Testis (tissue), 3 donors: ENCODE results near the gene PTPRU. TPM values are rescaled to one million over a fixed set of nuclear protein-coding genes. Genes with fewer than 3 reads are reported as not detected.

Source experiments
- DNase-seq: peaks from one replicate; pipeline ENCODE4 v3.0.0-alpha.2; 2019
- H3K27ac ChIP-seq, 2 donors: fragments of 200-600 bp; sonication (generic); one replicate each; pipeline ENCODE4 v1.5.1; 2019
- H3K27me3 ChIP-seq: fragments of 200-600 bp; sonication (generic); one replicate; pipeline ENCODE4 v1.5.1; 2019
- H3K36me3 ChIP-seq: fragments of 200-600 bp; sonication (generic); one replicate; pipeline ENCODE4 v1.5.1; 2017; ENCODE audit warnings: low read depth; ENCODE audit errors: missing control alignments
- H3K4me1 ChIP-seq: fragments of 200-600 bp; sonication (generic); one replicate; pipeline ENCODE4 v1.5.1; 2019
- H3K4me3 ChIP-seq, 2 donors: fragments of 200-600 bp; sonication (generic); one replicate each; pipeline ENCODE4 v1.5.1; 2017 to 2019
- H3K9me3 ChIP-seq: fragments of 200-600 bp; sonication (generic); one replicate; pipeline ENCODE4 v1.5.1; 2017
- CTCF ChIP-seq, 3 experiments: fragments of 450-650 bp in 2 of 3; fragments of 200-600 bp in 1 of 3; sonication (generic) in 1 of 3; IDR thresholded peaks; one replicate each; pipeline ENCODE4 v1.5.1; 2016 to 2019; ENCODE audit warnings: antibody characterized with exemption in 3 of 3, mild to moderate bottlenecking in 2 of 3, moderate library complexity in 1 of 3
- POLR2A ChIP-seq: fragments of 450-650 bp; IDR thresholded peaks from one replicate; pipeline ENCODE4 v1.6.1; 2017; ENCODE audit warnings: antibody characterized with exemption, mild to moderate bottlenecking, moderate library complexity
- WGBS, 2 donors: methylation state at CpG; one replicate each; pipeline ENCODE4 v1.1.5; 2018; 5-methylcytosine and 5-hydroxymethylcytosine counted together
- intact Hi-C: fragments of 100-400 bp; cut with DNase I; formaldehyde crosslinking; loops from one replicate; pipeline ENCODE4 v1.15.1; 2023; ENCODE audit warnings: low total_unique reads
- polyA plus RNA-seq: library from polyadenylated mRNA; stranded (reverse); fragments of 350-450 nt; fragmentation: Illumina TruSeq; extraction: RNeasy Lipid Tissue Mini Kit (QIAGEN cat#74804); gene quantifications from one replicate; pipeline ENCODE4 v1.2.3, GENCODE V29; 2014; ENCODE audit warnings: low read depth, low replicate concordance; ENCODE audit not compliant: insufficient read depth
- total RNA-seq, 2 donors: library from RNA; depleted of rRNA; stranded (reverse); fragments of >200 nt; gene quantifications; one replicate each; pipeline ENCODE4 v1.2.3, GENCODE V29; 2016

The PTPRU gene
- total and polyA plus RNA-seq, 3 donors from 2014 or later: 13.3 to 39.1 (median 21.7) TPM

GRCh38 chr1:29342351-29342750, 106.0 kb downstream of the PTPRU start:
- intact Hi-C loops: no loop called here
- no peaks in the 10 kb centered on the region for H3K27me3 ChIP-seq

GRCh38 chr1:29342983-29343382, 106.7 kb downstream of the PTPRU start:
- intact Hi-C loops: no loop called here
- Histone ChIP-seq H3K4me1 (no peaks in the 10 kb centered on the region), H3K36me3 (no peaks in the 10 kb centered on the region), H3K27me3 (no peaks in the 10 kb centered on the region), H3K27ac (no peak overlapping the region), H3K4me3 (no peak overlapping the region), H3K9me3 (no peaks in the 10 kb centered on the region)
- TF ChIP-seq CTCF (IDR thresholded peaks at IDR 0.05) (no peak), POLR2A (no peak)
- WGBS, 2 donors: 73 to 74% methylated on average over 1 to 2 of the region's 2 CpGs
- no peak for DNase-seq

More at GRCh38 chr1:29342351-29342750, 106.0 kb downstream of the PTPRU start:
- H3K27ac ChIP-seq: no peak overlapping the region
- H3K4me1 ChIP-seq: no peaks in the 10 kb centered on the region
- H3K4me3 ChIP-seq: no peak overlapping the region
- WGBS, 2 donors: 77 to 83% methylated on average over 7 of the region's 7 CpGs
- no peaks in the 10 kb centered on the region for H3K9me3 ChIP-seq
- no peaks in the 10 kb centered on the region for H3K36me3 ChIP-seq
- DNase-seq: no peak
- TF ChIP-seq POLR2A: no peak
- no peak for TF ChIP-seq CTCF (IDR thresholded peaks at IDR 0.05)

- Histone ChIP-seq H3K27me3 (no peaks in the 10 kb centered on the region), H3K9me3 (no peaks in the 10 kb centered on the region), H3K4me3 (no peak overlapping the region), H3K36me3 (no peaks in the 10 kb centered on the region), H3K27ac (no peak overlapping the region), H3K4me1 (no peaks in the 10 kb centered on the region)
- TF ChIP-seq POLR2A (no peak), CTCF (IDR thresholded peaks at IDR 0.05) (no peak)
- intact Hi-C loops: no loop called here
- 76 to 78% methylated on average over 4 of the region's 4 CpGs for WGBS, 2 donors
- no peak for DNase-seq
These were observed 107.2 kb downstream of the PTPRU start for GRCh38 chr1:29343476-29343875.

- DNase-seq: no peak
- 77% methylated on average over 10 of the region's 10 CpGs for WGBS, 2 donors
- no peak for TF ChIP-seq POLR2A
- TF ChIP-seq CTCF (IDR thresholded peaks at IDR 0.05): no peak
- intact Hi-C loops: no loop called here
- Histone ChIP-seq H3K4me3 (no peak overlapping the region), H3K4me1 (no peaks in the 10 kb centered on the region), H3K9me3 (no peaks in the 10 kb centered on the region), H3K27me3 (no peaks in the 10 kb centered on the region), H3K36me3 (no peaks in the 10 kb centered on the region), H3K27ac (no peak overlapping the region)
These were observed 107.6 kb downstream of the PTPRU start for GRCh38 chr1:29343908-29344307.

GRCh38 chr1:29344336-29344735, 108.0 kb downstream of the PTPRU start:
- 59 to 64% methylated on average over 9 of the region's 9 CpGs for WGBS, 2 donors
- H3K27me3 ChIP-seq: no peaks in the 10 kb centered on the region
- intact Hi-C loops: no loop called here
- no peak overlapping the region for H3K27ac ChIP-seq
- no peaks in the 10 kb centered on the region for H3K9me3 ChIP-seq
- no peak overlapping the region for H3K4me3 ChIP-seq
- no peaks in the 10 kb centered on the region for H3K36me3 ChIP-seq
- H3K4me1 ChIP-seq: no peaks in the 10 kb centered on the region
- DNase-seq: no peak
- TF ChIP-seq CTCF (IDR thresholded peaks at IDR 0.05) (no peak), POLR2A (no peak)
